Activated T-helper 1 cell treated with Interleukin-2 at 50 U/mL for 16 hours (primary cell): ENCODE measurements around the gene KCNE2.
"Not testable (repeated sequence)": the region's sequence is repeated elsewhere in the genome, so short reads cannot be mapped to it uniquely, and the experiment has no call there.

Experiments used
- DNase-seq: peaks from one replicate; pipeline ENCODE4 v3.0.0-alpha.2; 2020; ENCODE audit warnings: low read depth

The KCNE2 gene

GRCh38 chr21:34407294-34407693 lies 43.5 kb downstream of the KCNE2 start:
- not testable (repeated sequence) for DNase-seq

- DNase-seq, result not testable (repeated sequence)
Observed at GRCh38 chr21:34417448-34418077, 53.8 kb downstream of the KCNE2 start.
